ENCODE measurements around the gene MRPL54.
"Not testable (repeated sequence)": the region's sequence is repeated elsewhere in the genome, so short reads cannot be mapped to it uniquely, and the experiment has no call there.

DNA sequence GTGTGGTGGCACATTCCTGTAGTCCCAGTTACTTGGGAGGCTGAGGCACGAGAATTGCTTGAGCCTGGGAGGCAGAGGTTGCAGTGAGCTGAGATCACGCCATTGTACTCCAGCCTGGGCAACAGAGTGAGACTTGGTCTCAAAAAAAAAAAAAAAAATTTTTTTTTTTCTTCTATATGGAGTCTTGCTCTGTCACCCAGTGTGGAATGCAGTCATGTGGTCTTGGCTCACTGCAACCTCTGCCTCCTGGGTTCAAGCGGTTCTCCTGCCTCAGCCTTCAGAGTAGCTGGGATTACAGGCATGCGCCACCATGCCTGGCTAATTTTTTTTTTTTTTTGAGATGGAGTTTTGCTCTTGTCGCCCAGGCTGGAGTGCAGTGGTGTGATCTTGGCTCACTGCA, 3.3 kb downstream of the MRPL54 start:
- TF ChIP-seq, protein P1, sequence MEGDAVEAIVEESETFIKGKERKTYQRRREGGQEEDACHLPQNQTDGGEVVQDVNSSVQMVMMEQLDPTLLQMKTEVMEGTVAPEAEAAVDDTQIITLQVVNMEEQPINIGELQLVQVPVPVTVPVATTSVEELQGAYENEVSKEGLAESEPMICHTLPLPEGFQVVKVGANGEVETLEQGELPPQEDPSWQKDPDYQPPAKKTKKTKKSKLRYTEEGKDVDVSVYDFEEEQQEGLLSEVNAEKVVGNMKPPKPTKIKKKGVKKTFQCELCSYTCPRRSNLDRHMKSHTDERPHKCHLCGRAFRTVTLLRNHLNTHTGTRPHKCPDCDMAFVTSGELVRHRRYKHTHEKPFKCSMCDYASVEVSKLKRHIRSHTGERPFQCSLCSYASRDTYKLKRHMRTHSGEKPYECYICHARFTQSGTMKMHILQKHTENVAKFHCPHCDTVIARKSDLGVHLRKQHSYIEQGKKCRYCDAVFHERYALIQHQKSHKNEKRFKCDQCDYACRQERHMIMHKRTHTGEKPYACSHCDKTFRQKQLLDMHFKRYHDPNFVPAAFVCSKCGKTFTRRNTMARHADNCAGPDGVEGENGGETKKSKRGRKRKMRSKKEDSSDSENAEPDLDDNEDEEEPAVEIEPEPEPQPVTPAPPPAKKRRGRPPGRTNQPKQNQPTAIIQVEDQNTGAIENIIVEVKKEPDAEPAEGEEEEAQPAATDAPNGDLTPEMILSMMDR (conservative IDR thresholded peaks at IDR 0.05), result not testable (repeated sequence)
- not testable (repeated sequence) for TF ChIP-seq ZFX (IDR thresholded peaks at IDR 0.05)

Data from C4-2B (cell line).